ENCODE results near the gene SP3.

DNA sequence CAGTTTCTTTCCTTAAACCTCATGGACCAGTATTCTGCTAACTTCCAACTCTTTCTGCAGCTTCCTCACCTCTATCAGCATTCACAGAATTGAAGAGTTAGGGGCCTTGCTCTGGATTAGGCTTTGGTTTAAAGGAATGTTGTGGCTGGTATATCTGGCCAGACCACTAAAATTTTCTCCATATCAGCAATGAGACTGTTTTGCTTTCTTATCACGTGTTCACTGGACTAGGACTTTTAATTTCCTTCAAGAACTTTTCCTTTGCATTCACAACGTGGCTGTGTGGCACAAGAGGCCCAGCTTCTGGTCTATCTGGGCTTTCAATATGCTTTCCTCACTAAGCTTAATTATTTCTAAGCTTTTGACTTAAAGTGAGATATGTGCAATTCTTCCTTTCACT is 33.4 kb downstream of the SP3 start:
- TF ChIP-seq, protein P1, sequence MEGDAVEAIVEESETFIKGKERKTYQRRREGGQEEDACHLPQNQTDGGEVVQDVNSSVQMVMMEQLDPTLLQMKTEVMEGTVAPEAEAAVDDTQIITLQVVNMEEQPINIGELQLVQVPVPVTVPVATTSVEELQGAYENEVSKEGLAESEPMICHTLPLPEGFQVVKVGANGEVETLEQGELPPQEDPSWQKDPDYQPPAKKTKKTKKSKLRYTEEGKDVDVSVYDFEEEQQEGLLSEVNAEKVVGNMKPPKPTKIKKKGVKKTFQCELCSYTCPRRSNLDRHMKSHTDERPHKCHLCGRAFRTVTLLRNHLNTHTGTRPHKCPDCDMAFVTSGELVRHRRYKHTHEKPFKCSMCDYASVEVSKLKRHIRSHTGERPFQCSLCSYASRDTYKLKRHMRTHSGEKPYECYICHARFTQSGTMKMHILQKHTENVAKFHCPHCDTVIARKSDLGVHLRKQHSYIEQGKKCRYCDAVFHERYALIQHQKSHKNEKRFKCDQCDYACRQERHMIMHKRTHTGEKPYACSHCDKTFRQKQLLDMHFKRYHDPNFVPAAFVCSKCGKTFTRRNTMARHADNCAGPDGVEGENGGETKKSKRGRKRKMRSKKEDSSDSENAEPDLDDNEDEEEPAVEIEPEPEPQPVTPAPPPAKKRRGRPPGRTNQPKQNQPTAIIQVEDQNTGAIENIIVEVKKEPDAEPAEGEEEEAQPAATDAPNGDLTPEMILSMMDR (IDR thresholded peaks at IDR 0.05), result no peak
- TF ChIP-seq POLR2A (IDR thresholded peaks at IDR 0.05), result no peak
- no peak for TF ChIP-seq EP300 (IDR thresholded peaks at IDR 0.05)
- no peak for TF ChIP-seq POLR2AphosphoS5 (IDR thresholded peaks at IDR 0.05)
